Measurements from ENCODE around the gene CCDC73.

GRCh38 chr11:32698579-32698978 is 95.9 kb downstream of the CCDC73 start:
- TF ChIP-seq AFF4 (CRISPR knock-in tag; IDR thresholded peaks at IDR 0.05; ENCODE audit: borderline replicate concordance): no peak
- TF ChIP-seq, protein P1, sequence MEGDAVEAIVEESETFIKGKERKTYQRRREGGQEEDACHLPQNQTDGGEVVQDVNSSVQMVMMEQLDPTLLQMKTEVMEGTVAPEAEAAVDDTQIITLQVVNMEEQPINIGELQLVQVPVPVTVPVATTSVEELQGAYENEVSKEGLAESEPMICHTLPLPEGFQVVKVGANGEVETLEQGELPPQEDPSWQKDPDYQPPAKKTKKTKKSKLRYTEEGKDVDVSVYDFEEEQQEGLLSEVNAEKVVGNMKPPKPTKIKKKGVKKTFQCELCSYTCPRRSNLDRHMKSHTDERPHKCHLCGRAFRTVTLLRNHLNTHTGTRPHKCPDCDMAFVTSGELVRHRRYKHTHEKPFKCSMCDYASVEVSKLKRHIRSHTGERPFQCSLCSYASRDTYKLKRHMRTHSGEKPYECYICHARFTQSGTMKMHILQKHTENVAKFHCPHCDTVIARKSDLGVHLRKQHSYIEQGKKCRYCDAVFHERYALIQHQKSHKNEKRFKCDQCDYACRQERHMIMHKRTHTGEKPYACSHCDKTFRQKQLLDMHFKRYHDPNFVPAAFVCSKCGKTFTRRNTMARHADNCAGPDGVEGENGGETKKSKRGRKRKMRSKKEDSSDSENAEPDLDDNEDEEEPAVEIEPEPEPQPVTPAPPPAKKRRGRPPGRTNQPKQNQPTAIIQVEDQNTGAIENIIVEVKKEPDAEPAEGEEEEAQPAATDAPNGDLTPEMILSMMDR (IDR thresholded peaks at IDR 0.05): no peak
- TF ChIP-seq KAT7 (CRISPR knock-in tag; IDR thresholded peaks at IDR 0.05; ENCODE audit: borderline replicate concordance): no peak
- TF ChIP-seq ETV6 (CRISPR knock-in tag; IDR thresholded peaks at IDR 0.05): no peak
- TF ChIP-seq GABPB1 (CRISPR knock-in tag; IDR thresholded peaks at IDR 0.05): no peak
- no peak for TF ChIP-seq MYBL2 (CRISPR knock-in tag; IDR thresholded peaks at IDR 0.05)
- no peak for TF ChIP-seq SMAD4 (CRISPR knock-in tag; IDR thresholded peaks at IDR 0.05)
- no peak for TF ChIP-seq E2F4 (CRISPR knock-in tag; IDR thresholded peaks at IDR 0.05; ENCODE audit: borderline replicate concordance, low read depth)
- no peak for TF ChIP-seq ZBTB43 (CRISPR knock-in tag; IDR thresholded peaks at IDR 0.05)
- TF ChIP-seq PRRX2 (CRISPR knock-in tag; IDR thresholded peaks at IDR 0.05): no peak
